Endothelial cell of umbilical vein (primary cell): ENCODE measurements around the gene LRP1-AS. TPM values are rescaled to one million over a fixed set of nuclear protein-coding genes. Genes with fewer than 3 reads are reported as not detected.

Experiments used
- BruUV-seq: library from RNA; stranded (reverse); fragments of 400-500 nt; replicated peaks from 2 replicates; lab custom pipeline; 2021; lab: Mats Ljungman, UMichigan
- CTCF ChIA-PET: fragments of 300-600, 350-600 bp; sonication (Branson Sonifier 250); formaldehyde crosslinking; loops from one replicate; lab custom pipeline; 2021; ENCODE audit warnings: antibody characterized with exemption, inconsistent platforms; lab: Charles Lee
- POLR2A ChIA-PET: fragments of 300-600, 350-600 bp; sonication (Branson Sonifier 250); formaldehyde crosslinking; loops from one replicate; lab custom pipeline; 2021; ENCODE audit warnings: antibody characterized with exemption, inconsistent platforms; lab: Charles Lee
- DNase-seq: peaks from one replicate; pipeline ENCODE4 v3.0.0-alpha.2; 2011; ENCODE audit warnings: low read depth, low spot score
- FAIRE-seq: peaks from 2 replicates; lab custom pipeline; 2011; peaks lifted over from hg19 to GRCh38; lab: Jason Lieb, UNC
- H2AFZ ChIP-seq: 2 replicates; pipeline ENCODE4 v1.6.0; 2012; ENCODE audit warnings: low read depth, low read length, control low read depth, inconsistent platforms
- H3K27ac ChIP-seq: 2 replicates; pipeline ENCODE4 v1.5.1; 2011; ENCODE audit warnings: low read depth, mild to moderate bottlenecking, control low read depth, low read length, moderate library complexity; ENCODE audit not compliant: insufficient read depth
- H3K27me3 ChIP-seq, 2 experiments: 2 replicates each; pipeline versions ENCODE4 v1.6.0 to v1.6.1; 2011; ENCODE audit warnings: low read length in 2 of 2, mixed read lengths in 1 of 2; ENCODE audit not compliant: control insufficient read depth in 2 of 2, insufficient read depth in 2 of 2
- H3K36me3 ChIP-seq, 2 experiments: 2 replicates in 1 of 2; 3 replicates in 1 of 2; pipeline ENCODE4 v1.5.1; 2011; ENCODE audit warnings: low read length in 2 of 2, mild to moderate bottlenecking in 1 of 2, moderate library complexity in 1 of 2; ENCODE audit not compliant: control insufficient read depth in 2 of 2, insufficient read depth in 2 of 2; ENCODE audit errors: extremely low read depth in 1 of 2
- H3K4me1 ChIP-seq: 3 replicates; pipeline ENCODE4 v1.5.1; 2011; ENCODE audit warnings: mild to moderate bottlenecking, low read length; ENCODE audit not compliant: control insufficient read depth, insufficient read depth; ENCODE audit errors: extremely low read depth
- H3K4me2 ChIP-seq: 2 replicates; pipeline ENCODE4 v1.6.1; 2011; ENCODE audit warnings: low read length, control low read depth, mixed read lengths; ENCODE audit not compliant: insufficient read depth
- H3K4me3 ChIP-seq, 3 experiments: fragments of 200-600 bp in 1 of 3; sonication (generic), shearing (Covaris generic) in 1 of 3; replicated peaks in 1 of 3; 2 replicates each; pipeline ENCODE4 v1.5.1; 2011 to 2016; ENCODE audit warnings: control low read depth in 3 of 3, low read length in 3 of 3, mild to moderate bottlenecking in 2 of 3, inconsistent platforms in 1 of 3, low read depth in 1 of 3, moderate library complexity in 1 of 3; ENCODE audit not compliant: insufficient read depth in 1 of 3
- H3K79me2 ChIP-seq: 2 replicates; pipeline ENCODE4 v1.6.0; 2012; ENCODE audit warnings: low read length, inconsistent platforms; ENCODE audit not compliant: control insufficient read depth, insufficient read depth
- H3K9ac ChIP-seq: replicated peaks from 2 replicates; pipeline ENCODE3; 2011; ENCODE audit warnings: low read length, control low read depth; ENCODE audit not compliant: insufficient read depth; ENCODE audit errors: extremely low read depth
- H3K9me1 ChIP-seq: replicated peaks from 3 replicates; pipeline ENCODE4 v1.6.0; 2011; ENCODE audit warnings: mild to moderate bottlenecking, low read length; ENCODE audit not compliant: control insufficient read depth, insufficient read depth; ENCODE audit errors: extremely low read depth
- H3K9me3 ChIP-seq: replicated peaks from 2 replicates; pipeline ENCODE4 v1.5.1; 2012; ENCODE audit warnings: low read length, inconsistent platforms; ENCODE audit not compliant: control insufficient read depth, insufficient read depth
- H4K20me1 ChIP-seq: replicated peaks from 2 replicates; pipeline ENCODE3; 2011; ENCODE audit warnings: mild to moderate bottlenecking, low read length; ENCODE audit not compliant: control insufficient read depth, insufficient read depth; ENCODE audit errors: extremely low read depth
- EZH2 ChIP-seq: IDR thresholded peaks from 2 replicates; pipeline ENCODE4 v1.6.1; 2012; ENCODE audit warnings: borderline replicate concordance, low read depth, mild to moderate bottlenecking, moderate library complexity, low read length, inconsistent platforms; ENCODE audit not compliant: severe bottlenecking
- FOS ChIP-seq: IDR thresholded peaks from 2 replicates; pipeline ENCODE4 v1.6.1; 2011; ENCODE audit warnings: mild to moderate bottlenecking, low read length, moderate library complexity, borderline replicate concordance; ENCODE audit not compliant: insufficient read depth
- GATA2 ChIP-seq: IDR thresholded peaks from 2 replicates; pipeline ENCODE4 v1.7.0; 2011; ENCODE audit warnings: low read depth, mild to moderate bottlenecking, moderate library complexity, mixed read lengths, low read length; ENCODE audit not compliant: insufficient read length, insufficient read depth
- JUN ChIP-seq: IDR thresholded peaks from 2 replicates; pipeline ENCODE4 v1.6.1; 2011; ENCODE audit warnings: borderline replicate concordance, low read depth; ENCODE audit not compliant: insufficient read length, insufficient read depth
- MYC ChIP-seq: IDR thresholded peaks from one replicate; pipeline ENCODE4 v1.6.1; 2011; ENCODE audit warnings: mild to moderate bottlenecking, low read depth, low read length
- POLR2A ChIP-seq: IDR thresholded peaks from 2 replicates; pipeline ENCODE4 v1.6.1; 2012; ENCODE audit warnings: low read depth, mild to moderate bottlenecking, control low read depth, low read length
- POLR2AphosphoS5 ChIP-seq: IDR thresholded peaks from 2 replicates; pipeline ENCODE4 v1.6.1; 2012; ENCODE audit warnings: low read depth, mild to moderate bottlenecking, control low read depth, low read length, moderate library complexity; ENCODE audit not compliant: insufficient read depth
- dilution Hi-C: fragments of 300-500 bp; cut with MboI; formaldehyde crosslinking; loops from one replicate; pipeline ENCODE4 v1.15.0; 2019; ENCODE audit warnings: low sequenced_read_pairs; ENCODE audit not compliant: extremely low pct_ligation_motif_present
- intact Hi-C: fragments of 100-400 bp; cut with micrococcal nuclease; formaldehyde crosslinking; loops from one replicate; pipeline ENCODE4 v1.10.0; 2022
- polyA plus RNA-seq, 4 experiments: library from polyadenylated mRNA; depleted of rRNA in 3 of 4; stranded (reverse) in 3 of 4; unstranded in 1 of 4; fragments of >200 nt; gene quantifications; 2 replicates each; pipeline versions ENCODE4 v1.2.1 to v1.2.3, GENCODE V29; 2011 to 2012; ENCODE audit warnings: missing spikeins in 1 of 4
- total RNA-seq: library from RNA; stranded (reverse); gene quantifications from 2 replicates; pipeline ENCODE4 v1.2.3, GENCODE V29; 2021
- TF ChIP-seq, protein P1 (sequence below): IDR thresholded peaks from 2 replicates; pipeline ENCODE4 v1.6.1; 2011; ENCODE audit not compliant: insufficient read depth, insufficient read length
- TF ChIP-seq, protein P2 (sequence below), 2 donors: IDR thresholded peaks; 1 replicate in 1 of 2; 2 replicates in 1 of 2; pipeline ENCODE4 v1.5.1; 2011; ENCODE audit warnings: low read length in 2 of 2, mild to moderate bottlenecking in 2 of 2, moderate library complexity in 2 of 2, control low read depth in 1 of 2, inconsistent platforms in 1 of 2, low read depth in 1 of 2; ENCODE audit not compliant: insufficient read depth in 1 of 2; ENCODE audit errors: extremely low read depth in 1 of 2

The LRP1-AS gene
- total and polyA plus RNA-seq, 2 donors (not counting 3 experiments of a cell fraction or from before 2014, with no cell fraction given) = not detected

DNA sequence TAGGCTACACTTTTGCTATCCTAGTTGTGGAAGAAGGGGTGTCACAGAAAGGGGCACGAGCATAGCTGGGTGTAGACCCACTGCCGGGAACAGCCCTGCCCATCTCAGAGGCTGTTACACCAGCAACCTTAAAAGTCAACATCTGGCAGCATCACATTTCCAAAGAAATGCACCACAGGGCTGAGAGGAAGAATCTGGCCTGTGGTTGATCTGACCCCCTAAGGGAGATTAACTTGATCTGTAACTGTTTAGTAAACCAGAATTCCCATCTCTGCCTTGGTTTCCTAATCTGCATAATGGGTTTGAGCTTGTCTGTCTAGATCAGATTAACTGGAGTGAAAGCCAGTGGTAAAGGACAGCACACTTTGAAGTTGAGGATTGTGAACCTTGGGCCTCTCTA lies 1.3 kb downstream of the LRP1-AS start:
- TF ChIP-seq POLR2A (no peak), GATA2 (no peak), JUN (no peak), MYC (no peak), EZH2 (no peak), FOS (no peak), POLR2AphosphoS5 (no peak)
- TF ChIP-seq, protein P1, sequence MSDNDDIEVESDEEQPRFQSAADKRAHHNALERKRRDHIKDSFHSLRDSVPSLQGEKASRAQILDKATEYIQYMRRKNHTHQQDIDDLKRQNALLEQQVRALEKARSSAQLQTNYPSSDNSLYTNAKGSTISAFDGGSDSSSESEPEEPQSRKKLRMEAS = no peak
- TF ChIP-seq, protein P2, sequence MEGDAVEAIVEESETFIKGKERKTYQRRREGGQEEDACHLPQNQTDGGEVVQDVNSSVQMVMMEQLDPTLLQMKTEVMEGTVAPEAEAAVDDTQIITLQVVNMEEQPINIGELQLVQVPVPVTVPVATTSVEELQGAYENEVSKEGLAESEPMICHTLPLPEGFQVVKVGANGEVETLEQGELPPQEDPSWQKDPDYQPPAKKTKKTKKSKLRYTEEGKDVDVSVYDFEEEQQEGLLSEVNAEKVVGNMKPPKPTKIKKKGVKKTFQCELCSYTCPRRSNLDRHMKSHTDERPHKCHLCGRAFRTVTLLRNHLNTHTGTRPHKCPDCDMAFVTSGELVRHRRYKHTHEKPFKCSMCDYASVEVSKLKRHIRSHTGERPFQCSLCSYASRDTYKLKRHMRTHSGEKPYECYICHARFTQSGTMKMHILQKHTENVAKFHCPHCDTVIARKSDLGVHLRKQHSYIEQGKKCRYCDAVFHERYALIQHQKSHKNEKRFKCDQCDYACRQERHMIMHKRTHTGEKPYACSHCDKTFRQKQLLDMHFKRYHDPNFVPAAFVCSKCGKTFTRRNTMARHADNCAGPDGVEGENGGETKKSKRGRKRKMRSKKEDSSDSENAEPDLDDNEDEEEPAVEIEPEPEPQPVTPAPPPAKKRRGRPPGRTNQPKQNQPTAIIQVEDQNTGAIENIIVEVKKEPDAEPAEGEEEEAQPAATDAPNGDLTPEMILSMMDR (IDR thresholded peaks at IDR 0.05; ENCODE audit: extremely low read depth in 1 of 2, insufficient read depth in 1 of 2, low read depth in 1 of 2, low read length in 2 of 2) = no peak
- no peaks in the 10 kb centered on the region for H3K36me3 ChIP-seq
- FAIRE-seq (no peak), DNase-seq (no peak)
- H3K9me1 ChIP-seq = no peaks in the 10 kb centered on the region
- ChIA-PET POLR2A (interaction anchor here (0.5 to 0.8 kb wide), 2 partner anchors 18 to 67 kb away, joined by 4 to 8 read pairs; no protein-coding TSS in a partner anchor), CTCF (interaction anchor here (0.9 to 5.5 kb wide), 3 partner anchors 10 to 28 kb away, joined by 3 to 38 read pairs (median 7); no protein-coding TSS in a partner anchor)
- H3K27me3 ChIP-seq = peaks cover 1 to 2% of the 10 kb centered on the region in 2 experiments
- no peak overlapping the region for H3K9ac ChIP-seq
- H3K4me1 ChIP-seq = peaks cover 2% of the 10 kb centered on the region
- no peak overlapping the region for H3K27ac ChIP-seq
- no peaks in the 10 kb centered on the region for H3K9me3 ChIP-seq
- H3K4me3 ChIP-seq = no peak overlapping the region
- H3K79me2 ChIP-seq = no peaks in the 10 kb centered on the region
- H4K20me1 ChIP-seq = no peaks in the 10 kb centered on the region
- dilution Hi-C loops (no loop called here), intact Hi-C loops (no loop called here)
- H2AFZ ChIP-seq = no peak overlapping the region
- no peak overlapping the region for H3K4me2 ChIP-seq
- no TSS peak for BruUV-seq
